Measurements from ENCODE around the gene OR5A1. TPM values are rescaled to one million over a fixed set of nuclear protein-coding genes. Genes with fewer than 3 reads are reported as not detected.

The OR5A1 gene
- total RNA-seq, 1 donor from 2014 or later = not detected

GRCh38 chr11:59413646-59414045 lies 22.6 kb upstream of the OR5A1 start:
- H3K27ac ChIP-seq = no peak overlapping the region
- H3K4me3 ChIP-seq = no peak overlapping the region
- H3K36me3 ChIP-seq = no peaks in the 10 kb centered on the region
- TF ChIP-seq CTCF (IDR thresholded peaks at IDR 0.05) = no peak
- H3K4me1 ChIP-seq = no peaks in the 10 kb centered on the region
- ATAC-seq (no peak), DNase-seq (no peak)
- intact Hi-C loops (cut with DNase I) = no loop called here
- peaks cover 3% of the 10 kb centered on the region for H3K9me3 ChIP-seq
- H3K27me3 ChIP-seq (ENCODE audit: low read depth) = no peaks in the 10 kb centered on the region

GRCh38 chr11:59415111-59415510 lies 21.2 kb upstream of the OR5A1 start:
- DNase-seq (no peak), ATAC-seq (no peak)
- Histone ChIP-seq H3K36me3 (no peaks in the 10 kb centered on the region), H3K4me1 (no peaks in the 10 kb centered on the region), H3K27me3 (ENCODE audit: low read depth) (no peaks in the 10 kb centered on the region), H3K9me3 (peaks cover 1% of the 10 kb centered on the region), H3K4me3 (no peak overlapping the region), H3K27ac (no peak overlapping the region)
- TF ChIP-seq CTCF (IDR thresholded peaks at IDR 0.05) = no peak
- intact Hi-C loops (cut with DNase I) = no loop called here

GRCh38 chr11:59416613-59417012 lies 19.7 kb upstream of the OR5A1 start:
- Histone ChIP-seq H3K36me3 (no peaks in the 10 kb centered on the region), H3K27me3 (ENCODE audit: low read depth) (no peaks in the 10 kb centered on the region), H3K4me3 (no peak overlapping the region), H3K4me1 (no peaks in the 10 kb centered on the region), H3K27ac (no peak overlapping the region), H3K9me3 (no peaks in the 10 kb centered on the region)
- TF ChIP-seq CTCF (IDR thresholded peaks at IDR 0.05) = no peak
- intact Hi-C loops (cut with DNase I) = no loop called here
- DNase-seq (no peak), ATAC-seq (no peak)

GRCh38 chr11:59417023-59417422 lies 19.2 kb upstream of the OR5A1 start:
- TF ChIP-seq CTCF (IDR thresholded peaks at IDR 0.05) = no peak
- no peak overlapping the region for H3K27ac ChIP-seq
- no peaks in the 10 kb centered on the region for H3K9me3 ChIP-seq
- H3K4me3 ChIP-seq = no peak overlapping the region
- H3K36me3 ChIP-seq = no peaks in the 10 kb centered on the region
- intact Hi-C loops (cut with DNase I) = no loop called here
- DNase-seq = no peak
- no peaks in the 10 kb centered on the region for H3K27me3 ChIP-seq (ENCODE audit: low read depth)
- no peaks in the 10 kb centered on the region for H3K4me1 ChIP-seq
- no peak for ATAC-seq

GRCh38 chr11:59418156-59418555 lies 18.1 kb upstream of the OR5A1 start:
- no peak for TF ChIP-seq CTCF (IDR thresholded peaks at IDR 0.05)
- Histone ChIP-seq H3K27me3 (ENCODE audit: low read depth) (no peaks in the 10 kb centered on the region), H3K27ac (no peak overlapping the region), H3K4me1 (no peaks in the 10 kb centered on the region), H3K9me3 (no peaks in the 10 kb centered on the region), H3K4me3 (no peak overlapping the region), H3K36me3 (no peaks in the 10 kb centered on the region)
- DNase-seq (no peak), ATAC-seq (no peak)
- intact Hi-C loops (cut with DNase I) = no loop called here

GRCh38 chr11:59423835-59424234 lies 12.4 kb upstream of the OR5A1 start:
- ATAC-seq (no peak), DNase-seq (no peak)
- Histone ChIP-seq H3K4me1 (no peaks in the 10 kb centered on the region), H3K9me3 (no peaks in the 10 kb centered on the region), H3K27ac (no peak overlapping the region), H3K36me3 (no peaks in the 10 kb centered on the region), H3K4me3 (no peak overlapping the region), H3K27me3 (ENCODE audit: low read depth) (no peaks in the 10 kb centered on the region)
- intact Hi-C loops (cut with DNase I) = no loop called here
- no peak for TF ChIP-seq CTCF (IDR thresholded peaks at IDR 0.05)
